Mesodermal cell (in vitro differentiated cells): ENCODE measurements around the gene IGFBP2.

Experiments used
- H3K27ac ChIP-seq: 2 replicates; pipeline ENCODE4 v1.7.0; 2013; ENCODE audit warnings: mild to moderate bottlenecking, low read depth, low read length, moderate library complexity; ENCODE audit not compliant: severe bottlenecking
- H3K36me3 ChIP-seq: 2 replicates; pipeline ENCODE4 v1.7.1; 2013; ENCODE audit warnings: mild to moderate bottlenecking, low read length, moderate library complexity; ENCODE audit not compliant: control insufficient read depth, insufficient read depth
- H3K4me1 ChIP-seq: one replicate; pipeline ENCODE4 v1.7.1; 2013; ENCODE audit warnings: mild to moderate bottlenecking, low read length; ENCODE audit not compliant: insufficient read depth, control insufficient read depth, poor library complexity, severe bottlenecking
- H3K4me3 ChIP-seq: 2 replicates; pipeline ENCODE4 v1.7.0; 2013; ENCODE audit warnings: low read length, control low read depth, mild to moderate bottlenecking; ENCODE audit not compliant: insufficient read depth, poor library complexity, severe bottlenecking; ENCODE audit errors: extremely low read depth
- H3K9me3 ChIP-seq: 2 replicates; pipeline ENCODE4 v1.7.1; 2013; ENCODE audit warnings: mild to moderate bottlenecking, low read length, moderate library complexity; ENCODE audit not compliant: control insufficient read depth
- WGBS, 2 experiments: methylation state at CpG; one replicate each; pipeline ENCODE4 v1.1.5; 2013; ENCODE audit warnings: missing lambda C conversion rate in 2 of 2; ENCODE audit not compliant: insufficient coverage in 2 of 2; 5-methylcytosine and 5-hydroxymethylcytosine counted together

The IGFBP2 gene

GRCh38 chr2:216695401-216695821, 62.2 kb downstream of the IGFBP2 start, which contains the start of gene IGFBP5:
TSS of gene IGFBP5 (minus strand) at chr2:216695549. CDS start at chr2:216694775, 774 bp downstream.
- Histone ChIP-seq H3K36me3 (no peaks in the 10 kb centered on the region), H3K4me3 (peak within 1 kb of the TSS; percentile 49), H3K27ac (no peak within 1 kb of the TSS), H3K4me1 (peaks cover 18% of the 10 kb centered on the region), H3K9me3 (no peaks in the 10 kb centered on the region)
- WGBS, 2 experiments = 4 to 5% methylated on average over 4 to 7 of the region's 16 CpGs

- Histone ChIP-seq H3K4me3 (no peak overlapping the region), H3K36me3 (no peaks in the 10 kb centered on the region), H3K27ac (no peak overlapping the region), H3K4me1 (peaks cover 13% of the 10 kb centered on the region), H3K9me3 (no peaks in the 10 kb centered on the region)
- 80% methylated on average over 1 of the region's 1 CpG; no CpG with 5 or more reads in 1 of the 2 experiments for WGBS, 2 experiments
Observed at GRCh38 chr2:216696321-216696720, 63.1 kb downstream of the IGFBP2 start.

GRCh38 chr2:216696751-216697560, 63.7 kb downstream of the IGFBP2 start:
- H3K4me1 ChIP-seq = peaks cover 13% of the 10 kb centered on the region
- no peak overlapping the region for H3K27ac ChIP-seq
- WGBS, 2 experiments = 78 to 85% methylated on average over 3 to 4 of the region's 7 CpGs
- H3K4me3 ChIP-seq = no peak overlapping the region
- no peaks in the 10 kb centered on the region for H3K9me3 ChIP-seq
- no peaks in the 10 kb centered on the region for H3K36me3 ChIP-seq

- H3K27ac ChIP-seq = no peak overlapping the region
- H3K36me3 ChIP-seq = no peaks in the 10 kb centered on the region
- peaks cover 13% of the 10 kb centered on the region for H3K4me1 ChIP-seq
- no peaks in the 10 kb centered on the region for H3K9me3 ChIP-seq
- H3K4me3 ChIP-seq = no peak overlapping the region
- WGBS, 2 experiments = 93 to 98% methylated on average over 2 to 3 of the region's 6 CpGs
Observed at GRCh38 chr2:216698293-216698692, 65.1 kb downstream of the IGFBP2 start.

GRCh38 chr2:216698895-216699294, 65.7 kb downstream of the IGFBP2 start:
- H3K9me3 ChIP-seq = no peaks in the 10 kb centered on the region
- H3K4me3 ChIP-seq = no peak overlapping the region
- H3K4me1 ChIP-seq = peaks cover 13% of the 10 kb centered on the region
- H3K36me3 ChIP-seq = no peaks in the 10 kb centered on the region
- no peak overlapping the region for H3K27ac ChIP-seq
- WGBS, 2 experiments = 22 to 25% methylated on average over 4 to 5 of the region's 5 CpGs

- H3K9me3 ChIP-seq = no peaks in the 10 kb centered on the region
- no peaks in the 10 kb centered on the region for H3K36me3 ChIP-seq
- no peak overlapping the region for H3K4me3 ChIP-seq
- peaks cover 9% of the 10 kb centered on the region for H3K4me1 ChIP-seq
- WGBS, 2 experiments = 89 to 92% methylated on average over 7 of the region's 7 CpGs
- H3K27ac ChIP-seq = no peak overlapping the region
Observed at GRCh38 chr2:216700088-216700567, 66.9 kb downstream of the IGFBP2 start.

- no peaks in the 10 kb centered on the region for H3K9me3 ChIP-seq
- no peaks in the 10 kb centered on the region for H3K36me3 ChIP-seq
- H3K4me1 ChIP-seq = peaks cover 4% of the 10 kb centered on the region
- WGBS, 2 experiments = 89 to 98% methylated on average over 3 to 5 of the region's 5 CpGs
- no peak overlapping the region for H3K4me3 ChIP-seq
- H3K27ac ChIP-seq = no peak overlapping the region
Observed at GRCh38 chr2:216700781-216701180, 67.6 kb downstream of the IGFBP2 start.

GRCh38 chr2:216701544-216701943, 68.3 kb downstream of the IGFBP2 start:
- 92 to 100% methylated on average over 2 to 4 of the region's 7 CpGs for WGBS, 2 experiments
- Histone ChIP-seq H3K4me1 (peaks cover 4% of the 10 kb centered on the region), H3K36me3 (no peaks in the 10 kb centered on the region), H3K9me3 (no peaks in the 10 kb centered on the region), H3K4me3 (no peak overlapping the region), H3K27ac (no peak overlapping the region)

- Histone ChIP-seq H3K4me1 (peaks cover 4% of the 10 kb centered on the region), H3K27ac (no peak overlapping the region), H3K9me3 (no peaks in the 10 kb centered on the region), H3K36me3 (no peaks in the 10 kb centered on the region), H3K4me3 (no peak overlapping the region)
- WGBS, 2 experiments = 71 to 100% methylated on average over 1 of the region's 1 CpG
Observed at GRCh38 chr2:216702756-216703155, 69.5 kb downstream of the IGFBP2 start.

- H3K9me3 ChIP-seq = peaks cover 10% of the 10 kb centered on the region
- no peaks in the 10 kb centered on the region for H3K36me3 ChIP-seq
- peaks cover 8% of the 10 kb centered on the region for H3K4me1 ChIP-seq
- no peak overlapping the region for H3K27ac ChIP-seq
- H3K4me3 ChIP-seq = no peak overlapping the region
- WGBS, 2 experiments = 88 to 92% methylated on average over 7 to 9 of the region's 11 CpGs
Observed at GRCh38 chr2:216710551-216711301, 77.5 kb downstream of the IGFBP2 start.
